Activated CD4-positive, CD25-positive, alpha-beta regulatory T cell treated with anti-CD3 and anti-CD28 coated beads, Interleukin-2, amount 50 U/mL, for 24 hours (primary cell): Measurements from ENCODE around the gene AHR.
"Not testable (repeated sequence)": the region's sequence is repeated elsewhere in the genome, so short reads cannot be mapped to it uniquely, and the experiment has no call there.

ENCODE experiments used
- ATAC-seq, 2 donors: fragments of 150-1000 bp; cut with Tn5 transposase; one replicate each; pipeline ENCODE4 v1.10.0; 2021; ENCODE audit warnings: mild to moderate bottlenecking in 1 of 2, moderate library complexity in 1 of 2

The AHR gene

GRCh38 chr7:17340655-17341054 is 42.2 kb downstream of the AHR start:
- ATAC-seq: no peak

GRCh38 chr7:17342756-17343155 is 44.3 kb downstream of the AHR start:
- no peak for ATAC-seq

DNA sequence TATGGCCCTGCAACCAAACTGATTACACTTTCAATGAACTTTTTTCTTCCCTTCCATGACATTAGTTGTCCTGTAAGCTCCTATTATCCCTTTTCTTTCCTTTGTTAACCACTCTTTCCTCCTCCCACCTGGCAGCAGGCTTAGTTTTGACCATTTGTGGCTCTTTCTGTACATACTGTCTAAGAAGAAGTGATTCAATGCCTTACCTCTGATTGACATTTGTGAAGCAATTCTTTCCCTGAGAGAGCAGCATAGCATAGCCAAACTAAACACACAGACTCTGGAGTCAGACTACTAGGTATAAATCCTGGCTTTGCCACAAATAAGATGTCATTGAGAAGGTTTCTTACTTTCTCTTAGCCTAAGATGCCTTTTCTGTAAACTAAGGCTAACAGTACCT is 48.9 kb downstream of the AHR start:
- no peak for ATAC-seq

DNA sequence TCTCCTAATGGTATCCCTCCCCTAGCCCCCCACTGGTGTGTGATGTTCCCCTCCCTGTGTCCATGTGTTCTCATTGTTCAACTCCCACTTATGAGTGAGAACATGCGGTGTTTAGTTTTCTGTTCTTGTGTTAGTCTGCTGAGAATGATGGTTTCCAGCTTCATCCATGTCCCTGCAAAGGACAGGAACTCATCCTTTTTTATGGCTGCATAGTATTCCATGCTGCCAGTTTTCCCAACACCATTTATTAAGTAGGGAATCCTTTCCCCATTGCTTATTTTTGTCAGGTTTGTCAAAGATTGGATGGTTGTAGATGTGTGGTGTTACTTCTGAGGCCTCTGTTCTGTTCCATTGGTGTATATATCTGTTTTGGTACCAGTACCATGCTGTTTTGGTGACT is 50.5 kb downstream of the AHR start:
- not testable (repeated sequence) for ATAC-seq

GRCh38 chr7:17350321-17350720 is 51.9 kb downstream of the AHR start:
- not testable (repeated sequence) for ATAC-seq

DNA sequence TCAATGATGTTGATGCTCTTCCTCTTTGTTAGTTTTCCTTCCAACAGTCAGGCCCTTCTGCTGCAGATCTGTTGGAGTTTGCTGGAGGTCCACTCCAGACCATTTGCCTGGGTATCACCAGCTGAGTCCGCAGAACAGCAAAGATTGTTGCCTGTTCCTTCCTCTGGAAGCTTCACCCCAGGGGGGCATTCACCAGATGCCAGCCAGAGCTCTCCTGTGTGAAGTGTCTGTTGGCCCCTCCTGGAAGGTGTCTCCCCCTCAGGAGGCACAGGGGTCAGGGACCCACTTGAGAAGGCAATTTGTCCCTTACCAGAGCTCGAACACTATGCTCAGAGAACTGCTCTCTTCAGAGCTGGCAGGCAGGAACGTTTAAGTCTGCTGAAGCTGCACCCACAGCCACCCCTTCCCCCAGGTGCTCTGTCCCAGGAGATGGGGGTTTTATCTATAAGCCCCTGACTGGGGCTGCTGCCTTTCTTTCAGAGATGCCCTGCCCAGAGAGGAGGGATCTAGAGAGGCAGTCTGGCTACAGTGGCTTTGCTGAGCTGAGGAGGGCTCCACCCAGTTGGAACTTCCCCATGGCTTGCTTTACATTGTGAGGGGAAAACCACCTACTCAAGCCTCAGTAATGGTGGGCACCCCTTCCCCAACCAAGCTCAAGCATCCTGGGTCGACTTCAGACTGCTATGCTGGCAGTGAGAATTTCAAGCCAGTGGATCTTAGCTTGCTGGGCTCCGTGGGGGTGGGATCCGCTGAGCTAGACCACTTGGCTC is 55.4 kb downstream of the AHR start:
- not testable (repeated sequence) for ATAC-seq

- ATAC-seq: no peak
Measured at GRCh38 chr7:17354473-17354872, 56.0 kb downstream of the AHR start.

GRCh38 chr7:17355050-17355449 is 56.6 kb downstream of the AHR start:
- no peak for ATAC-seq

DNA sequence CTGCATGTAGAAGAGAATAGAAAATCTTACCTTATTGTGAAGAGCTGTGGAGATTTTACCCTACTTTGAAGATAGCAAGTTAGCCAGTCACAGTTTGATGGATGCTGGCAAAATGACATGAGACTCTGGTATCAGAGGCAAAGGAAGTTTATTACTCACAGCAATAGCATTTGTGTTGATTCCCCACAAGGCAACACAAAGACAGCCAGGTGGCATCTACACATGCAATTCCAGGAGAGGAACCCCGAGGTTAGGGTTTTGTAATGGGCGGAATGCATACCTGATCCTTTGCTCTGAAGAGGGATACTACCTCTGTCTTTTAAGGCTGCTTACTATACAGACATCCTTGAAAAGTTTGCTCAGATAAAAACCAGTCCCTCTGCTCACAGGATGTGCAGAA is 59.5 kb downstream of the AHR start:
- no peak for ATAC-seq

DNA sequence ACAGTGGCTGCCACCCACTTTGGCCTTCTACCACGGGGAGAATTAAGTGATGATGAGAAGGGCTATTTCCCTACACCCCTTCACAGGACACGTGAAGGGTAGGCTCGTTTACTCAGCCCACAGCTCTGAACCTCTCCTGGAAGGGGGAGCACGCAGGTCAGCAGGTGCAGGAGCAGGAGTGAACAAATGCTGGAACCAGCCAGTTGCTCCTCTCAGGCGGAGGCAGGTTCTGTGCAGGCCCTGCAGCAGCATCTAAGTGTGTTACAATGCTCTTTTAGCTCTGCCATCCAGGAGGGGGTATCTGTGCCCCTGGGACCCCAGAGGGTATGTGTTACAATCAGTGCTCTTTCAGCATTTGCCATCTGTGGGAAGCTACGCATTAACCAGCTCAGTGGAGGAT is 61.2 kb downstream of the AHR start:
- no peak for ATAC-seq

- ATAC-seq: no peak
Measured at GRCh38 chr7:17362439-17363105, 64.1 kb downstream of the AHR start.

- ATAC-seq: no peak
Measured at GRCh38 chr7:17364671-17365070, 66.2 kb downstream of the AHR start.

DNA sequence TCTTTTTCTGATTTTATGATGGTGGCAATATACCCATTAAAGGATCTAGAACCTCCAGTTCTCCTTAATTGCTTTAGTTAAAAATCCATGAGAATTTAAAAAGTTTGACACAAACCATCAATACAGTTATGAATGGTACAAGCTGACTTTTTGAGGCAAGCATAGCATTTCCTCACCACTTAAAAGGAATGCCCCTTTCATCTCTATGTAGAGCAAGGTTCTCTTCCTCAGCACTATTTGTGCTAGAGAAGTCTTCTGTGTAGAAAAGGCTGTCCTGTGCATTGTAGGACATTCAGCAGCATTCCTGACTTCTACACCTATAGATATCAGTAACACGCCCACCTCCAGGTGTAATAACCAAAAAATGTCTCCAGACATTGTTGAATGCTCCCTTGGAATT is 67.3 kb downstream of the AHR start:
- no peak for ATAC-seq

DNA sequence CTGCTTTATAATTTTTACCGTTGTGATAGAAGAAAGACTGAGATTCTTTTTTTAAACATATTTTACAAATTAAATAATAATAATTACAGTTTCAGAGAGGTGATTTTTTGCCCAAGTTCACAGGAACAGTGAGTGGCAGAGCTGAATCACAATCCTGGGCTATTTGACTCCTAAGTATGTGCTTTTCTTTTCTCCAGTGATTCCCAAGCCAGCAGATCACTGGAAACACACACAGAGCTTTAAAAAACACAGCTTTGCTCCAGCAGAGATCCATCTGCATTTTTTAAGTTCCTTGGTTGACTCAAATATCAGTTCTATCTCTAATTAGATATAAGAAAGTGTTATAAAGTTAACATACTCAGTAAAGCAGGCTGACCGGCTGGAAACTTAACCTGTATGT is 69.0 kb downstream of the AHR start:
- ATAC-seq: no peak

GRCh38 chr7:17368856-17369524 is 70.5 kb downstream of the AHR start:
- ATAC-seq: no peak

DNA sequence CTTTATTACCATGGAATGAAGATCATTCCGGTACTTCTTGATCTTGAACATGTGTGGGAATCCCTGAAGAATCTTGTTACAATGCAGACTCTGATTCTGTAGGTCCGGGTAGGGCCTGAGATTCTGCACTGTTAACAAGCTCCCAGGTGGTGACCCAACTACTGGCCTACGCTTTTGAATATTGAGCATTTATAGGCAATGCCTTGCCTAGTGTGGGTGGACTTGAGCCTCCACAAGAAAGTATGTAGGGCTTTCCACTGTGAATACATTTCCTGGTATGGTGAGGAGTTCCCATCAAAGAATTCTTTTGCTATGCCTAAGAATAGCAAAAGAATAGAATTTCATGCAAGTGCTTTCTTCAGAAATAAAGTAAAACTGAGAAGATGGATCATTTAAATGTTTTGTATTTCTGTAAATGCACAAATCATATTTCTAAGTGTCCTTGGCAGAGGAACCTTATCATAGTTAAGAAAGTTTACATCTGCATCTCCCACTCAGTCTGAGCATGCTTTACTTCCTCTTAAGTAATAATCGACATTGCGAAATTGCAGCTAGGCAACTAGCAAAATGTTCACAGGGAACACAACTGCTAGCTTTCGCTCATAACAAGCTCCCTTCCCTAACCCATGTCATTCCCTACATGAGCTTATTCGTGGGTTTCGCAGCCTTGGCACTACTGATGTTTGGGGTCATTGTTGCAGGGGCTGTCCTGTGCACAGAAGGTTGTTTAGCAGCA is 71.4 kb downstream of the AHR start:
- ATAC-seq: no peak

- no peak for ATAC-seq
Measured at GRCh38 chr7:17370901-17371585, 72.6 kb downstream of the AHR start.

DNA sequence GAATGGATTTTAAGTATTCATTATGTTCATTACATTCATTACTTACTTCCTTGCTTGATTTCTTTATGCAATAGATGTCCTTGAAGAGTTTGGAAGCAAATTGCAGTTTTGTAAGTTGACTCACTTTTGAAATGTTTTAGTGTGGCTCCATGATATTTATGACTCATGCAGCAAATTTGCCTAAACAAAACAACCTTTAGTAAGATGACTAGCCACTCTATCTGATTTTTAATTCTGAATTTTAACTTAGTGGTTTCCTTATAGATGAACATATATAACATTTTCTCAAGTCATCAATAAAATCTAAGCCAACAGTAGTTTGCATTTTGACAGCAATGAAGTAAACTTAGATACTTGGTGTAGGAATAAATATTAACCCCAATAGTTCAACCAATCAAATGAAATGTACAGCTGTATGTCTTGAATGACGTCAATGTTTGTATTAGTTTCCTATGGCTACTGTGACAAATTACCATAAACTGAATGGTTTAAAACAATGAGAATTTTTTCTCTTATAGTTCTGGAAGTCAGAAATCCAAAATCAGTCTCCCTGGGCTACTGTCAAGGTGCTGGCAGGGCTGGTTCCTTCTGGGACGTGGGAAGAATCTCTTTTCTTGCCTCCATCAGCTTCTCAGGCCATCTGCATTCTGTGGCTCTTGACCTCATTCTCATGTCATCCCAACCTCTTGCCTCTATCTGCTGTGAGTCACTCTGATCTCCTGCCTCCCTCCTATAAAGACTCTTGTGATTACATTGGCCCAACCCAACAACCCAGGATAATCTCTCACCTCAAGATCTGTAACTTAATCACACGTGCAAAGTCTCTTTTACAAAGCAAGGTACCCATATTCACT is 73.4 kb downstream of the AHR start:
- no peak for ATAC-seq

- no peak for ATAC-seq
Measured at GRCh38 chr7:17374157-17374556, 75.7 kb downstream of the AHR start.

- no peak for ATAC-seq
Measured at GRCh38 chr7:17374654-17375053, 76.2 kb downstream of the AHR start.

DNA sequence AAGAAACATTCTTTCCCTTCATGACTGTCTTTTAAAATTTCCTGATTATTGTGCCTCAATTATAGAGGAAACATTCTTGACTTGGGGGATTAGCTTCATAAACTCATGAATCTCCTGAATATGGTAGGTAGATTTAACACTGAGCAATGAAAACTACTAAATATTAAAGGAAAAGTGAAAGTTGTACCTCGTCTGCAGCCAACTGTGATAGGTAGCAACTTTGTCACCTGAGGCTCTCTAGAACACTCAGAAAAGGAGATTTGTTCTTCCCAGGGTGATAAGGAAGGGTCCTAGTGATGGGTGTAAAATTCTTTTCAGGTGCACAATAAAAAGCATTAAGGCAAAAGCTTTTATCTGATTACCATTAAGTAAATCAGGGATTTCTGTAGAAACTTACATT is 78.1 kb downstream of the AHR start:
- ATAC-seq: no peak
